HAP-1 (cell line): ENCODE results near the gene MTURN.

Experiments
- DNase-seq, 2 experiments: peaks; one replicate each; pipeline ENCODE4 v3.0.0-alpha.2; 2016 to 2020; ENCODE audit warnings: low spot score in 2 of 2
- H3K27me3 ChIP-seq: fragments of 250-450 bp; sonication (Bioruptor Pico); 2 replicates; pipeline ENCODE4 v1.5.1; 2020; ENCODE audit warnings: low read depth, mild to moderate bottlenecking, moderate library complexity
- H3K36me3 ChIP-seq: fragments of 250-450 bp; sonication (Bioruptor Pico); replicated peaks from 2 replicates; pipeline ENCODE4 v1.5.1; 2020; ENCODE audit warnings: mild to moderate bottlenecking
- H3K4me1 ChIP-seq: fragments of 250-450 bp; sonication (Bioruptor Pico); 2 replicates; pipeline ENCODE4 v1.5.1; 2020; ENCODE audit warnings: mild to moderate bottlenecking
- H3K4me3 ChIP-seq: fragments of 250-450 bp; sonication (Bioruptor Pico); 2 replicates; pipeline ENCODE4 v1.5.1; 2020; ENCODE audit warnings: mild to moderate bottlenecking, moderate library complexity
- H3K9me3 ChIP-seq: fragments of 250-450 bp; sonication (Bioruptor Pico); 2 replicates; pipeline ENCODE4 v1.5.1; 2020; ENCODE audit warnings: mild to moderate bottlenecking, moderate library complexity
- in situ Hi-C: fragments of 300-500 bp; cut with MboI; formaldehyde crosslinking; loops from 3 replicates; pipeline ENCODE4 v1.14.3; 2020; ENCODE audit warnings: low sequenced_read_pairs, inconsistent platforms, mixed read lengths

Gene MTURN

DNA sequence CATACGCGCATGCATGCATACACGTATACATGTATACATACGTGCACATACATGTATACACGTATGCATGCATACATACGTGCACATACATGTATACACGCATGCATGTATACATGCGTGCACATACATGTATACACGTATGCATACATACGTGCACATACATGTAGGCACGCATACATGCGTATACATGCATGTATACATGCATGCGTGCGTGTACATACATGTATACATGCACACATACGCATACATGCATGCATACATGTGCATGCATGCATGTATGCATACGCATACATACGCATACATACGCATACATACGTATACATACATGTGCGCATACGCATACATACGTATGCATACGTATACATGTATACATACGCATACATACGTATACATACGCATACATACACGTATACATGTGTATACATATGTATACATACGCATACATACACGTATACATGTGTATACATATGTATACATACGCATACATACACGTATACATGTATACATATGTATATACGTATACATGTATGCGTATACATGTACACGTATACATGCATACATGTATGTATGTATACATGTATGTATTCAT is 19.0 kb upstream of the MTURN start:
- 0 out of 2 replicates have a peak, but pooled peaks cover 7% of the 10 kb centered on the region for H3K9me3 ChIP-seq
- no peak for DNase-seq
- no peaks in the 10 kb centered on the region for H3K4me1 ChIP-seq
- H3K36me3 ChIP-seq: no peaks in the 10 kb centered on the region
- in situ Hi-C loops: no loop called here
- H3K27me3 ChIP-seq: no peaks in the 10 kb centered on the region
- no peak overlapping the region for H3K4me3 ChIP-seq

DNA sequence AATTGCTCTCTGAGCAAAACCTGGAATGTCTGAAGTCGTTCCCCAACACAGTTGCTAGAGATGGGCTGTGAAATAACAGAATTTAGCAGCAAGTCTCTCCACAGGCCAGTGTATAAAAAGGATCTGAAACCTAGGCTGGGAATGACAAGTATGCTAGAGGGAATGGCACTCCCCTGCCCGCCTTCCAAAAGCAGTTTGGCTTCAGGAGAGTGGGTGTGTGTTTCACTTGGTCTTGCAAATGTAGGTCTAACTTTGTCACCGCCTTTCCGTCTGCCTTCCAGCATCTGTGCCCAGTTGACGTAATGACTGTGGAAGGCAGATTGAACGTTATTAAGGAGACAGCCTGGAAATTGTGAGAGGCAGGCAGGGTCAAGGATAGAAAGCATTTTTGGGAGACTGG is 18.0 kb upstream of the MTURN start:
- DNase-seq: no peak
- Histone ChIP-seq H3K27me3 (no peaks in the 10 kb centered on the region), H3K36me3 (no peaks in the 10 kb centered on the region), H3K9me3 (0 out of 2 replicates have a peak, but pooled peaks cover 7% of the 10 kb centered on the region), H3K4me1 (no peaks in the 10 kb centered on the region), H3K4me3 (no peak overlapping the region)
- in situ Hi-C loops: no loop called here

DNA sequence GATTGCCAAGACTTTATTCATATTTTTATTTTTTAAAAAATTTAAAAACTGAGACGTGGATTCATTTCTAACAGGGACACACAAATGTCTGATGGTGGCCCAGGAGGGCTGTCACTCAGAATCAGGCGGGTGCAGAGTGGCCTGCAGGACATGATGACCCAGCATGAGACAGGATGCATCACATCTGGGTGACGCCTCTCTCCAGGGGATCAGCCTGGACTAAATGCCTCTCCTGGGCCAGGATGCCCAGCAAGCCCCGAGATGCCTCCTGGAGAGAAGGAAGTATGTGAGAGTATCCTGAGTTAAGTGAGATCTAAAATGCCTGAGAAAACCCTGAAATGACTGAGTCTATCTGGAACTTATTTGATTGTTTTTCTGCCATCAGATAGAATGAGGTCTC is 16.9 kb upstream of the MTURN start:
- in situ Hi-C loops: no loop called here
- no peak overlapping the region for H3K4me3 ChIP-seq
- no peak for DNase-seq
- no peaks in the 10 kb centered on the region for H3K27me3 ChIP-seq
- H3K36me3 ChIP-seq: no peaks in the 10 kb centered on the region
- no peaks in the 10 kb centered on the region for H3K4me1 ChIP-seq
- 0 out of 2 replicates have a peak, but pooled peaks cover 7% of the 10 kb centered on the region for H3K9me3 ChIP-seq

DNA sequence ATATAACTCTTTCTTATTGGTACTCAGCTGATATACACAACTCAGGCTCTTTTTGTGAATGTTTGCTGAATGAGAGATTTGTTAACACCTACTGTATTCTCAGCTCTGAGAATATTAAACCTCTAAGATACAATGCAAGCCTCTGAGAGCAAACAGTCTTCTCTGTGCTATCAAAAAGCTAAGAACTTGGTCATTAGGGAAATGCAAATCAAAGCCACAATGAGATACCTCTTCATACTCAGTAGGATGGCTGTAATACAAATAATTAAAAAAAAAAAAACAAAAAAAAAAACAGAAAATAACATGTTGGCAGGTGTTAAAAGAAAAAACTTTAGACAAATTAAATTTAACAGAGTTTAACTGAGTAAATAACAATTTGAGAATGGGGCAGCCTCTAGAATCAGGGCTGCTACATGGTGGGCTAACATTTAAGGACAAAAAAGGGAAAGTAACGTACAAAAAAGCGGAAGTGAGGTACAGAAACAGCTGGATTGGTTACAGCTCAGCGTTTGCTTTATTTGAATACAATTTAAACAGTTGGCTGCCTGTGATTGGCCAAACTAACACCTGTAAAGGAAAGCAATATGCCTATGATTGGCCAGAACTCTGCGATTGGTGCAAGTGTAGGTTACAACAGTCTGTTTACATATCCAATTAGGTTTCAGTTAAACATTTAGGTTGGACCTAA is 14.8 kb upstream of the MTURN start:
- DNase-seq: no peak
- no peaks in the 10 kb centered on the region for H3K36me3 ChIP-seq
- H3K4me3 ChIP-seq: no peak overlapping the region
- H3K4me1 ChIP-seq: no peaks in the 10 kb centered on the region
- no peaks in the 10 kb centered on the region for H3K27me3 ChIP-seq
- in situ Hi-C loops: no loop called here
- no peaks in the 10 kb centered on the region for H3K9me3 ChIP-seq

DNA sequence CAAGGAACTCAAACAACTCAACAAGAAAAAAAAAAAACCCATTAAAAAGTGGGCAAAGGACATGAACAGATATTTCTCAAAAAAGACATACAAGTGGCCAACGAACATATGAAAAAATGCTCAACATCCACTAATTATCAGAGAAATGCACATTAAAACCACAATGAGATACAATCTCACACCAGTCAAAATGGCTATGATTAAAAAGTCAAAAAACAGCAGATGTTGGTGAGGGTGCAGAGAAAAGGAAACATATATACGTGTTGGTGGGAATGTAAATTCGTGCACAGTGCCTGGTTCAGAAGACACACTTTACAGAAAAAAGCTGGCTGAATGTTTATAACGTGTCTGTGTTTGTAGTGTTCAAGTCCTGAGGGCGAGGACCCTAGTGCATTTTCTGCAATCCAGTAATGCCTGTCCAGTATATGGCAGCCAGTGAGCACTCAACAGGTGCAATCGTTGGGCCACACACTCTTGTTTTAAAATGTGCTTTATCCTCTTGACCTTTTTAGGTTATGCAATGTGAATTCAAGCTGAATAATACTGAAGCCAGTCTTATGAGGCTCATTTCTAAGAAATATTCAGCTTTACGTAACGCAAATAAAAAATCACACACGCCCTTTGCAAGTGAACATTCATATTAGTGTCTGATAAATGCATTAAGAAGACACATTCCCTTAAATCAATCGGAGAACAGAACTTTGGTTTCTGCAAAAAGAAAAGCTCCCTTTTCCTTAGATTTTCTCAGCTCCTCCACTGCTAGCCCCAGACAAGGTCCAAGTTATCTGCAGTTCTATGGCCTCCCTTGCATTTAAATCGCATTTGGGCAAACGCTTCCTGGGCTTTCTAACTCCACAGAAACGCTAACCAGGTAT is 813 bp upstream of the MTURN start:
- no peaks in the 10 kb centered on the region for H3K9me3 ChIP-seq
- H3K4me1 ChIP-seq: peaks cover 10% of the 10 kb centered on the region; the same call in 1 of the 2 replicates
- H3K4me3 ChIP-seq: peak overlapping the region; percentile 47
- no peaks in the 10 kb centered on the region for H3K36me3 ChIP-seq
- no peaks in the 10 kb centered on the region for H3K27me3 ChIP-seq
- in situ Hi-C loops: no loop called here
- no peak for DNase-seq

DNA sequence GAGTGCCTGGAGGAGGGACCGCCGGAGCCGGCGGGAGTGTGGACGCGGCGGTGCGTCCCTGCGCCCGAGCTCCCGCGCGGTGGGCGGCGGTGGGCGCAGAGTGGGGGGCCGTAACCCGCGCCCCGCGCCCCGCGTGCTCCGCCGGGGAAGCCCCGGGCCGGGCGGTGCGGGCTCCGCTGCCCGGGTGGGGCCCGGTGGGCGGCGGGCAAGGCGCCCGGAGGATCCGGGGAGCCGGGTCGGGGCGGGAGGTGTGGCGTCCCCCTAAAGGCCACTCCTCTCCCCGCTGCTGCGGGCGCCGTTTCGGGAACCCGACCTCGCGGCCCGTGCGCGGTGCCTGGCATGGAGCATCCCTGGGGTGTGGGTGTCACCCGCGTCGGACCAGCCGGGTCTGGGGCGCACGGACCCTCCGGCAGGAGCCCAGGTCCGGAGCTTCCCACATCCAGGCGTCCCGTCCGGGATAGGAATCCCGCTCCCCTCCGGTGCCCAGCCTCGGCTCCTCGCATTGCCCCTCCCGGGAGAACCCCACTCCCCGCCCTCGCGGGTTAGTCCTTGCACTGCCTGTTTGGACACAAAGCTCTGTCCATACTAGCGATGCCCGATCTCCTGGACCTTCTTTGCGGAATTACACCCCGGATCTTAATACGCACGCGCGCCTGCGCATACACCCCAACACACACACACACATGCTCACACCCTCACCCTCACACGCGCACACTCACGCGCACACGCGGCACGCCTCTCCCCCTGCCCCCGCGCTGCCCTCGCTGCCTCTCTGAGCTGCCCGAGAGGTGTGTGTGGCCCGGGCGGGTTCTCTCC is 723 bp downstream of the MTURN start:
- Histone ChIP-seq H3K36me3 (no peaks in the 10 kb centered on the region), H3K4me1 (peaks cover 10% of the 10 kb centered on the region; the same call in 1 of the 2 replicates), H3K9me3 (no peaks in the 10 kb centered on the region), H3K27me3 (no peaks in the 10 kb centered on the region), H3K4me3 (peak overlapping the region; percentile 72)
- peak; percentile 5 to 64 for DNase-seq
- in situ Hi-C loops: no loop called here

DNA sequence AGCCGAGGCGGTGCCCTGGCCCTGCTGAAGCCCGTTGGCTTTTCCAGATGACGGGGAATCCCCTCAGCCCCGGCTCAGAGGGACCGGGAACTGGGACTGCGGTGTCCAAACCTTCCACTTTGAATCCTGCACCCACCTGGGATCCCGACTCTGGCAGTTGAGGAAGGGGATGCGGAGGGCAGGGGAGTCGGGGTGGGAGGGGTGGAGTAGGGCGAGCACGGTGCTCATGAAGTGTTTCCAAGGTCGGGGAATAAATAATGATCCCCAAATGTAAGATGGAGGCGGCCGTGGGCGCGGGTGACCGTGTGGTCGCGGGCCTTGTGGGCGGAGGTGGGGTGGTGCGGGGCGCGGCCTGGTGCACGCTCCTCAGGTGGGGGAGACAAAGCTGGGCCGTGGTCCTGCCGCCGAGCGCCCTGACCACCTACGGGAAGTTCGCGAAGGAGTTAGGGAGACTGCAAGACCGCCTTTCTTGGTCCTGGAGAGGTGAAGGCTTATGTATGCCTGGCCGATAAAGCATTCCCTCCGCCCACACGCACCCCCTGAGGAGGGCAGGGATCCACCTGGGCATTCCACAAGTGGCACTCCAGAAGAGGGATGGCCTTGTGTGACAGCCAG is 1.4 kb downstream of the MTURN start:
- H3K9me3 ChIP-seq: no peaks in the 10 kb centered on the region
- H3K27me3 ChIP-seq: no peaks in the 10 kb centered on the region
- peak overlapping the region; percentile 72 for H3K4me3 ChIP-seq
- DNase-seq: no peak
- in situ Hi-C loops: no loop called here
- H3K36me3 ChIP-seq: no peaks in the 10 kb centered on the region
- peaks cover 10% of the 10 kb centered on the region; the same call in 1 of the 2 replicates for H3K4me1 ChIP-seq

DNA sequence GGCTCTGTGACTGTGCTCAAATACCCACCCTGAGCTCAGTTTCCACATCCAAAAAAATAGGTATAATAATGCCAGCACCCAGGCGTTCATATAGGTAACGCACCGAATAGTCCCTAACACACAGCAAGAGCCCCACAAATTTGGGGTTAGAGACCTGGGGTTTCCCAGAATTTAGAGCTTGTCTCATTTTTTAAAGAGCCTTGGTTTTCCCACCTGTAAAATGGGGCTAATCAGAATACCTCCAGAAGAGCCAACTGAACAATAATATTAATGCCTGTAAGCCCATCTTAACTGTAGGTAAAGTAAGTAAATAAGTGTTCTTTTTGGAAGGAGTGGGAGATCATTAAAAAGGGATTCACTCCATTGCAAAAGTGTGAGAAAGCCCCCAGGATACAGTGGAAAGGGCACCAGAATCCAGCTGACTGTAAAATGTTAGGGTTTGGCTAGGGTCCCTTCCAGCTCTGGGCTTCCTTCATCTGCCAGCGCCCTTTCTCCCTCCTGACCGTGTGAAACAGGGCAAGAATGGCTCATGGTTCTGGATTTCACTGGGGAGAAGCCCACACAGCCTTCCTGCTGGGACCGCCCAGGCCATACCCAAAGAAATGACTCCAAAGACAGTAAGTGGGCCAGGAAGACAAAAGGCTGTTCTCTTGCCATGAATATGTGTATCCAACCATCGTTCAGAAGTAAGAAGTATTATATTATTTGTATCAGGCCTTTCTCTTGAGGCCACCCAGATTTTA is 2.1 kb downstream of the MTURN start:
- H3K36me3 ChIP-seq: no peaks in the 10 kb centered on the region
- peaks cover 10% of the 10 kb centered on the region; the same call in 1 of the 2 replicates for H3K4me1 ChIP-seq
- no peak for DNase-seq
- in situ Hi-C loops: no loop called here
- no peak overlapping the region; the same call in 1 of the 2 replicates for H3K4me3 ChIP-seq
- no peaks in the 10 kb centered on the region for H3K9me3 ChIP-seq
- H3K27me3 ChIP-seq: no peaks in the 10 kb centered on the region

DNA sequence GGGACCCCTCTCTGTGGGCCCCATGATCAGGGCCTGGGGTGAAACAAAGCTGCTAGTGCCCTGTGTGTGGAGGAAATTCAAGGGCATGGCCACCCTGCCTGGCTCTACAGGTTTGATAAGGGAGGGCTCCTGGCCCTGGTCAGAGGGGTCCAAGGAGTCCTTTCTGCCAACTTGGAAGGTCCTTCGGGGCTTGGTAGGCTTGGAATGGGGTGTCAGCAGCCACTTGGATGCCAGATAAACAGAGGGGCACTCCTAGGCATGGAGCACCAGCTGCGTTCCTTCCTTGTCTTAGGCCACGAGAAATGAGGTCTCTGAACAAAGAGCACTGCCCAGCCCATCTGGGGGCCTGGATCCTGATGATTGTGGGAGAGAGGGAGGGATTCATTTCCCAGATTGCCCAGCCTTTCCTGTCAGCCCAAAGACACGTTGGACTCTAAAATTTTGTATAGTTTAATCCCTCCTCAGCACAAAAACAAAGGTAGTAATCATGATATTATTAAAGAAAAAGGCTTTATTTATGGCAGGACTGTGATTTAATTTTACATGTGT is 5.1 kb downstream of the MTURN start:
- DNase-seq: no peak
- in situ Hi-C loops: no loop called here
- H3K4me3 ChIP-seq: no peak overlapping the region
- no peaks in the 10 kb centered on the region for H3K36me3 ChIP-seq
- H3K27me3 ChIP-seq: no peaks in the 10 kb centered on the region
- peaks cover 29% of the 10 kb centered on the region for H3K4me1 ChIP-seq
- H3K9me3 ChIP-seq: no peaks in the 10 kb centered on the region

DNA sequence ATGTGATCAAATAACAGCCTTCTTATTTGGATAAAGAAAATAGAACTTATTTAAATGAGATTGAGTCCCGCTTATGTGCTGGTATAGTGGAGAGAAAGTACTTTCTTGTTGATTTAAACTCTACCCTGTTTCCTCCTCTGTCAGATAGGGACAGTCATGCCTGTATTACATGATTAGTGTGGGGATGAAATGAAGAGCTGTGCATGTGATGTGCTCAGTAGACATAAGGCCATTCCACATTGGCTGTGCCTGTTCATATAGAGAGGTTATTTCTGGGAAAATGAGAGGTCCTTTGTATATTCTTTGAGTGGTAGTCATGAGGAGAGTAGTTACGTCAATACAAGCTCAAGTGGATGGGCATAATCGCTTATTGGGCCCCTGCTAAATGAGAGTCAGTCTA is 5.7 kb downstream of the MTURN start:
- DNase-seq: no peak
- in situ Hi-C loops: no loop called here
- Histone ChIP-seq H3K4me1 (peaks cover 29% of the 10 kb centered on the region), H3K27me3 (no peaks in the 10 kb centered on the region), H3K36me3 (no peaks in the 10 kb centered on the region), H3K4me3 (no peak overlapping the region), H3K9me3 (no peaks in the 10 kb centered on the region)

DNA sequence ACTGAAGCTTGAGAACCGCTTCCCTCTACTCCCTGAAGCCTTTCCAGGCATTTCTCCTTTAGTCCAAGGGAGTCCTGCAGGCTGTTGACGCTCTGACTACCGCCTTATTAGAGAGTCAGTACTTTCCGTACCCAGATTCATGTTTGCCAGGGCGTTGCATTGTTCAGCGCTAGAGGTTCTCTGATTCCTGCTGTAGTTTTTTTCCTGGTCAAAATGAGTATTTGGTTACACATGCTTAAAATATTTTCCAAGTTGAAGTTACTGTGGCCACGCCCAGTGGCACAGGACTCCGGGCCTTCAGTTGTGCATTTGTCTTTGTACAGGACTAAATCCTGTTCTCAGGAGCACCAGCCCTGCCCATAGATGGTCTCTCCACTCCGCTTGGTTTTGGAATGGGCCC is 7.9 kb downstream of the MTURN start:
- in situ Hi-C loops: no loop called here
- peak; percentile 3 to 35 for DNase-seq
- H3K4me3 ChIP-seq: no peak overlapping the region

DNA sequence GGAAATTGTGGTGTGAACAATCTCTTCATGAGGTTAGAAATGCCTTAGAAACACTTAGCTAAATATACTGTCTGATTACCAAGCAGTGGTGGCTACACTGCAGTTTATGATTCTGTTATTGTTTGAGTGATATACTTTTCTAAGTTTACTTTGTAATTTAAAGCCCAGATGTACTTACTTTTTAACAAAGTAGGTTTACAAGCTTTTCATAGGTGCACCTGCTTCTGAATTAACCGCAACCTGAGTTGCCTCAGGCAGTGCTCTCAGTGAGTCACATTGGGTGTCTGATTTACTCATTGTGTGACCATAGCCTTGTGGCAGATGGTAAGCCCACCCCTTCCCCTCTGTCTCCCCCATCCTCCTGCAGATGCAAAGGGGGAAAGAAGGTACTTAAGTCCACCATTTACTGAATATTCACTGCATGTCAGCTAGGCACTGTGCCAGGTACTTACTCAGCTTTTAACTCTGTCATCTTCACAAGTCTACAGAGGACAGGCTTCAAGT is 9.0 kb downstream of the MTURN start:
- in situ Hi-C loops: no loop called here

More for the DNA sequence above, 7.9 kb downstream of the MTURN start:
- H3K9me3 ChIP-seq: no peaks in the 10 kb centered on the region
- peaks cover 24% of the 10 kb centered on the region for H3K4me1 ChIP-seq
- no peaks in the 10 kb centered on the region for H3K36me3 ChIP-seq
- no peaks in the 10 kb centered on the region for H3K27me3 ChIP-seq

More for the DNA sequence above, 9.0 kb downstream of the MTURN start:
- no peaks in the 10 kb centered on the region for H3K36me3 ChIP-seq
- no peaks in the 10 kb centered on the region for H3K27me3 ChIP-seq
- H3K4me1 ChIP-seq: peaks cover 24% of the 10 kb centered on the region
- H3K4me3 ChIP-seq: no peak overlapping the region
- DNase-seq: peak; percentile 60 to 75
- H3K9me3 ChIP-seq: no peaks in the 10 kb centered on the region
